Spleen (tissue), 7 donors: Measurements from ENCODE around the gene EDEM3.

Experiments
- CTCF ChIP-seq, 11 experiments: fragments of 200-600 bp in 7 of 11; fragments of 450-650 bp in 4 of 11; sonication (generic) in 4 of 11; IDR thresholded peaks in 8 of 11; conservative IDR thresholded peaks in 3 of 11; 1 replicate in 7 of 11; 2 replicates in 4 of 11; pipeline versions ENCODE4 v1.4.0 to v1.8.0; 2016 to 2021; ENCODE audit warnings: antibody characterized with exemption in 11 of 11, inconsistent platforms in 4 of 11, mild to moderate bottlenecking in 1 of 11
- POLR2A ChIP-seq, 3 donors: fragments of 450-650 bp; IDR thresholded peaks; one replicate each; pipeline ENCODE4 v1.5.1; 2017; ENCODE audit warnings: antibody characterized with exemption in 3 of 3, mild to moderate bottlenecking in 1 of 3
- POLR2AphosphoS5 ChIP-seq, 3 donors: sonication (generic); formaldehyde crosslinking; IDR thresholded peaks; one replicate each; pipeline ENCODE4 v1.5.1; 2017; ENCODE audit warnings: antibody characterized with exemption in 3 of 3
- donor health status: DM: no; HTN: no; CAD: no; lungs with moderate emphysema.
- donor health status: DM: no; HTN: no; CAD: no.
- donor health status: DM: no; HTN: no; CAD: no.

- TF ChIP-seq POLR2AphosphoS5 (IDR thresholded peaks at IDR 0.05) (no peak), POLR2A (IDR thresholded peaks at IDR 0.05) (no peak), CTCF (IDR thresholded peaks at IDR 0.05 in 8 of 11, conservative IDR thresholded peaks at IDR 0.05 in 3 of 11) (no peak)
Measured at GRCh38 chr1:184753608-184754475, 816 bp downstream of the EDEM3 start.
